GM18505 (cell line): ENCODE measurements around the gene CIAO3.
"Not testable (repeated sequence)": the region's sequence is repeated elsewhere in the genome, so short reads cannot be mapped to it uniquely, and the experiment has no call there.

Experiments
- ATAC-seq: cut with Tn5 transposase; IDR thresholded peaks from one replicate; pipeline ENCODE4 v1.9.1; 2021; ENCODE audit not compliant: unreplicated experiment
- POLR2A ChIP-seq: IDR thresholded peaks from 4 replicates; pipeline ENCODE4 v1.6.1; 2011; ENCODE audit warnings: borderline replicate concordance; ENCODE audit not compliant: insufficient read depth, insufficient read length; ENCODE audit errors: extremely low read depth

CIAO3 gene

DNA sequence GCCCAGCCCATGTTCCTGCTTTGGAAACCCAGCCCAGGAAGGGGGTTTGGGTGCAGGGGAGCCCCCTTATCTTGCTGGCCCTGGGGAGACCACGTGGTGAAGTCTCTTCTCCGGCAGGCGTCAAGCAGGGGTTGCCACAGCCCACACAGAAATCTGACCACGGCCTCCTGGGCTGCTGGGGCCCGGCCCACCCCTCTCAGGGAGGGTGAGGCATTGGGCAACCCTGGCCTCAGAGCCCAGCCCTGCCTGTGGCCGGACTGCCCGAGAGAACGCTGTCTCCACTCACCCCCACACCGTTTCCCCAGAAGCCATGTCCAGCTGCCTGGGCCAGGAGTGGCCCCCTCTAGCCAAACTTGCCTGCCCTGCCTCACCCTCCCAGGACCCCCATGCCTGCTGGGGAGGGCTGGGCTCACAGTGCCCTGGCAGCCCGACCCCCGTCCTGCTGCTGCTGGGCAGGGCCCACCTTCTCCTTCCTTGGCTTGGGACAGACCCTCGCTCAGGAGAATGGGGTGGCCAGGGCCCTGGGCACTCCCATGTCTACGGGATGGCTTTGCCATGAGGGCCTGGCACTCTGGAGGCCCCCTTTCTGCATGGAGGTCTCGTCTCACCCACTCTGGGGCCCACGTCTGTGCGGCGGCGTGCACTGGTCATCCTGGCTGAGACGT lies 40.7 kb upstream of the CIAO3 start:
- no peak for TF ChIP-seq POLR2A
- no peak for ATAC-seq

DNA sequence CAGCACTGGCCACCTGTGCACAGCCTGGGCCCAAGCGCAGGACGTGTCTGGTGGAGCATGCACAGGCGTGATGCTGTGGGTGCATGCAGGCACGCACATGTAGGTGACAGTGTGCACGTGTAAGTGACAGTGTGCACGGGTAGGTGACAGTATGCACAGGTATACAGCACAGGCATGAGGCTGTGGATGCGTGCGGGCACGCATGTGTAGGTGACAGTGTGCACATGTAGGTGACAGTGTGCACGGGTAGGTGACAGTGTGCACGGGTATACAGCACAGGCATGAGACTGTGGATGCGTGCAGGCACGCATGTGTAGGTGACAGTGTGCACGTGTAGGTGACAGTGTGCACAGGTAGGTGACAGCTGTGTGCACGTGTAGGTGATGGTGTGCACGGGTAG lies 39.5 kb upstream of the CIAO3 start:
- ATAC-seq, result no peak
- TF ChIP-seq POLR2A, result no peak

DNA sequence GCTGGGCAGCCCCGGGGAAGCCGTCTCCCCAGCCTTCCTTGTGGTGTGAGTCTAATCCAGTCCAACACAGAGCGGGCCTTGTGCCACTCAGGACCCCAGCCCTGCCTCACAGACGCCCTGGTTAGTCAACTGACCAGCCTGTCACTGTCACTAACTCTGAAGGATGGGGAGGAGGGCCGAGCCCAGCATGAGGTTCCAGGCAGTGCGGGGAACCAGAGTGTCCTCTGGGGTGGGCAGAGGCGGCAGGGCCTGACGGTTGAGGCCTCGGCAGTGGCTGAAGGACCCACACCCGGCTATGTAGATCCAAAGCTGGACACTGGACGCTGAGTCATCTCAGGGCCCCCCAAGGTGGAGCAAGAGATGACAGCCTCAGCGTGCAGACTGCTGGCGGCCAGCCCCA lies 38.8 kb upstream of the CIAO3 start:
- ATAC-seq, result no peak
- no peak for TF ChIP-seq POLR2A

DNA sequence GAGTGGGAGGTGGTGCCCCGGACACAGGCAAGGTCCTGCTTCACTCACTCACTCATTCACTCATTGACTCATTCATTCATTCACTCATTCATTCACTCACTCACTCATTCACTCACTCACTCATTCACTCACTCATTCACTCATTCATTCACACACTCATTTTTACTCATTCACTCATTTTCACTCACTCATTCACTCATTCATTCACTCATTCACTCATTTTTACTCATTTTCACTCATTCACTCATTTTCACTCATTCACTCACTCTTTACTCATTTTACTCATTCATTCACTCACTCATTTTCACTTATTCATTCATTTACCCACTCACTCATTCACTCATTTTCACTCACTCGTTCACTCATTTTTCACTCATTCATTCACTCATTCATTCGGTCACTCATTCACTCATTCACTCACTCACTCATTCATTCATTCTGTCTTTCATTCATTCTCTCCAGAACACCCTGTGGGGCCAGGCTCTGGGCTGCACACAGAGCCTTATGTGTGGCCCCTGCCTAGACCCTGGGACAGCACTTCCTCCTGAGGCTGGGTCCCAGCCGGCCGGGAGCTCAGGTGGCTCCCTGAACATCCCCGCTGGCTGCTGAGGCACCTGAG lies 38.2 kb upstream of the CIAO3 start:
- TF ChIP-seq POLR2A, result no peak
- no peak for ATAC-seq

DNA sequence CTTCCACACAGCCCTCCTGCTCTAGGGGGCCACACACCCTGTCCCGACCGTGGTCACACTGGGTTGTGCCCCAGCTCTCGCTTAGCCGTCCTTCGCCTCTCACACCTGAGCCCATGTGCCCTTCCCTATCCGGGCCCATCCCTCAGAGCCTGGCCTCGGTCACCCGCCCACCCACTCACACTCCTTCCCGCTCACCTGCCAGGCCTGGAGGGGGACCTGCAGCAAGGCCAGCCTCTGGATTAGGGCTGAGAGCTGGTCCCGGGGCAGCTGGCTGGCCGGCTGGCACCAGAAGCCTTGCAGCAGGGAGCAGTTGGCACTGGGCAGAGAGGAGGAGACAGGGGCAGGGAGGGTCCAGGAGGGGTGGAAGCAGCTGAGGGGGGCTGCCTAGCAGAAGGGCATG lies 37.6 kb upstream of the CIAO3 start:
- ATAC-seq, result no peak
- TF ChIP-seq POLR2A, result no peak

DNA sequence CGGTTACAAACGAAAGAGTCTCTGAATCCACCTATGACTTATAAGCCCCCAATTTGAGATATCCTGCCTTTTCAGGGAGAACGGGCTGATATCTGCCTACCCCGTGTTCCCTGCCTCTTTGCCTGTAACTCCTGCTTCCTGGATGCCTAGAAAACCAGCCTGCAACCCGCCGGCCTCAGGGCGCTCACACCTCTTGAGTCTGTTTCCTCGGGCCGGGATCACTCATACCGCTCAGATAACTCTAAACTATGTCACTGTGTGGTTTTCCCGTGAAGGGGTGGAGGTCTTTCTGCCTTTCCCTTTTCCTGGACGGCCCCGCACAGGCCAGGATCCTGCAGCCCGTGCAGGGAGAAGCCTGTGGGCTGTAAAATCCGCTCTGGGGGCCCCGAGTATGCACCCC lies 37.0 kb upstream of the CIAO3 start:
- no peak for ATAC-seq
- TF ChIP-seq POLR2A, result no peak

DNA sequence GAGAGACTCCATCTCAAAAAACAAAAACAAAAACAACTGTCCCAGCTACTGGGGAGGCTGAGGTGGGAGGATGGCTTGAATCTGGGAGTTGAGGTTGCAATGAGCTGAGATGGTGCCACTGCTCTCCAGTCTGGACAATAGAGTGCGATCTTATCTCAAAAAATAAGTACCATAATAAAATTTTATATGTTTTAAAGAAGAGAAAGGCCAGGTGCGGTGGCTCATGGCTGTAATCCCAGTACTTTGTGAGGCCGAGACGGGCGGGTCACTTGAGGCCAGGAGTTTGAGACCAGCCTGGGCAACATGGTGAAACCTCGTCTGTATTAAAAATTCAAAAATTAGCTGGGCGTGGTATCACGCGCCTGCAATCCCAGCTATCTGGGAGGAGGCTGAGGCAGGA lies 36.0 kb upstream of the CIAO3 start:
- TF ChIP-seq POLR2A, result no peak
- no peak for ATAC-seq

DNA sequence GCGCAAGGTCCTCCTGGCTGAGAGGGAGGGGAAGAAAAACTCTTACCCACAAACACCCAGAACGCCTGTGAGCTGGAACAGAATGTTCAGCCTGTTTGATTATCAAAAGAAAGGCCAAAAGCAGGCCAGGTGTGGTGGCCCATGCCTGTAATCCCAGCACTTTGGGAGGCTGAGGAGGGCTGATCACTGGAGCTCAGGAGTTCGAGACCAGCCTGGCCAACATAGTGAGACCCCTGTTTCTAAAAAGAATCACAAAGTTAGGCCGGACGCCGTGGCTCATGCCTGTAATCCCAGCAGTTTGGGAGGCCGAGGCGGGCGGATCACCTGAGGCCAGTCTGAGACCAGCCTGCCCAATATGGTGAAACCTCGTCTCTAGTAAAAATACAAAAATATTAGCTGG lies 35.5 kb upstream of the CIAO3 start:
- ATAC-seq, result not testable (repeated sequence)

DNA sequence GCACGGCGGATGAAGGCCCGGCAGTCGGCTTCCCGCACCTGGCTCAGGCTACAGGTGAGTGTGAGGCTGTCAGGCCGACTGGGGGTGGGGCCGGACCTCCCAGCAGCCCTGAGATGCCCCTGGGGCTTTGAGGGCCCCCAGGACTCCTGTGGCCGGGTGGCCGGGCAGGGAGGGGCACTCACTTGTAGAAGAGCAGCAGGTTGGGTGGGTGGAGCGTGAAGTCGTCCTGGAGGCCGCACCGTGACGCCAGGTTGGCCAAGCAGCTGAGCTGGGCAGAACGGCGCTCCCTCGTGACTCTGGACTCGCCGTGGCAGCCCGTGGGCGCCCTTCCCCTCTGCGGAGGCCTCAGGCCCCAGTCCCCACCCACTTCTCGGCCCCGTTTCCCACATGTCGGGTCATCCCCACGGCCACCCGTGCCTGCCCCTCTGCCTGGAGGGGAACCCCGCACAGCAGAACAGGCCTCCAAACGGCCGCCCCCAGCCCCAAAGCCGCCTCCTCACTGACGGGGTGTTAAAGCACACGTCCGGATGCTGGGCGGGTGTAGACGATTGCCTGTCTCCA lies 34.5 kb upstream of the CIAO3 start:
- TF ChIP-seq POLR2A, result no peak
- no peak for ATAC-seq

DNA sequence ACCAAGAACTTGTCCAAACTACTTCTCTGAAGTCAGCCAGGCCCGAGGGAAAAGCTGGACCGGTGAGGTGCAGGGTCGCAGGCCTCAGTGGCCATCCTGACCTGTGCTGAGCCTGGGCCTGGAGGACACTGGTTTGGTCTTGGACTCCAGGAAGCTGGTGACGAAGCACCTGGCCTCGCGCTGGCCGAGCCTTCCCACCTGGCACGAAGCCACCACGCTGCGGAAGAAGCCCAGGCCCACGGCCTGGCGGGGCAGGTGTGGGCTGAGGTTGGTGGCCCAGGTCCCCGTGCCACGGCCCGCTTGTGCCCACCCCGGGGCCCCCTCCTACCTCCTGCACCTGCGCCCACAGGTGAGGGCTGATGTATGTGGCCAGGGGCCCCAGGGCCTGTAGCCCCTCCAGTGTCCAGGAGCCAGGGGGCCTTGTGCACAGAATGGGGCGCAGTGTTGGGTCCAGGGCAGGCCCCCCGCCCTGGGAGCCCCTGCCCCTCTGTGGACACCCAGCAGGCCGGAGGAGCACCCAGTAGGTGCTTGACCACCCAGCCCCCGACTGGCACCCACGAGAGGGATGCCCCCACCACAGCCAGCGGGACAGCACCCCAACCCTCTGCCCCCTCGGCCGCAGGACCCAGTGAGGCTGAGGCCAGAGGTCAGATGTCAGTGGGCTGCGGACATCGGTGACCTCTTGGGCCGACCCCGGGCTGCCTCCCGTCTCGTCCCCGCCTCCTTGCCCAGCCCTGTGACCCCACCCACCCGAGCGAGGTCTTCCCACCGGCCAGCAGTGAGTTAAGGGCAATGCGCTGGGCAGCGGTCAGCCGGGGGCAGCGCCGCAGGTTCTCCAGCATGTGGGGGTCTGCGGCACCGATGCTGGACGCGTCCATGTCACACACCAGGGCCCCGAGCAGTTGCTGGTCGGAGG lies 33.5 kb upstream of the CIAO3 start:
- no peak for TF ChIP-seq POLR2A

DNA sequence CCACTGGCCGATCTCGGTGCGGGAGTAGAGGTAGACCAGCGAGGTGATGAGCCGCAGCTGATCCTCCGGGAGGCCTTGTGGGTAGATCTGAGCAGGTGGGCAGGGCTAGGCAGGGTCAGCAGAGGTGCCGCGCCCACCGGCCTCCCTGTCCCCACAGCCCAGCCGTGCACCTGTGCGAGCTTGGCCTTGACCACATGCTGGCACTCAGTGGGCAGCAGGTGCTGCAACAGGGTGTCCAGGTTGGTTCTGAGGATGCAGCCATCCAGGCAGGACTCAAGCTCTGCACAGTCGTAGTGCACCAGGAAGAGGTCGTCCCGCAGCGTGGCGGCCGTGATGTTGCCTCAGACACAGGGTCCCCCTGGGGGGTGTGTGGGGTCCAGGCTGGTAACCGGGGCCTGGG lies 32.2 kb upstream of the CIAO3 start:
- no peak for ATAC-seq
- TF ChIP-seq POLR2A, result no peak

More for the DNA sequence above, 33.5 kb upstream of the CIAO3 start:
- no peak for ATAC-seq

DNA sequence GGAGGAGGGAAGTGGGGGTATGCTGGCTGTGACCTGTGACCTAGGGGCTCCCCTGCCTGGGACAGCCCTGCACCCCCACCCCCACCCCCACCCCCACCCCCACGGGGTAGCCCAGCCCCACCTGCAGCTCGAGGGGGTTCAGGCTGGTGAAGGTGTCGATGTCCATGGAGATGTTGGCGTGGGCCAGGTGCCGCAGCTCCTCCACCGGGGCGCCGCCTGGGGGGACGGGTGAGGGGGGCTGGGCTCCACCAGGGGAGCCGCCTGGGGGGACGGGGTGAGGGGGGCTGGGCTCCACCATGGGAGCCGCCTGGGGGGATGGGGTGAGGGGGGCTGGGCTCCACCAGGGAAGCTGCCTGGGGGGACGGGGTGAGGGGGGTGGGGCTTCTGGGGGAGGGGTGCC lies 29.6 kb upstream of the CIAO3 start:
- ATAC-seq, result no peak
- no peak for TF ChIP-seq POLR2A

DNA sequence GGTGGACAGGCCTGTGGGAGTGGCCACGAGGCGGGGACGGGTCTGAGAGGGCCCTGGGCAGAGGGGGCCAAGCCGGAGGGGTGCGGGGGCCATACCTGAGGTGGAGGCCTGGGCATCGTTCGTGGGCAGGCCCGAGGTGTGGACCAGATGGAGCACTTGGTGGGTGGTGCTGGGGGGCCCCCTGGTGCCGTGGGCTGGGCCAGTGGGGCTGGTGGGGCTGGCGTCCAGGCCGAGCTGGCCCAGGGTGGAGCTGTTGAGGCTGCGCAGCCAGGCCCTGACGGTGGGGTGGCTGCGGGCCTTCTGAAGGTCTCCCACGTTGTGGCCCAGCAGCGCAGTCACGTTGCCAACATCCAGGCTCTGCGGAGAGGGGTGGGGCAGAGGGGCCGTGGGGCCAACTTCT lies 29.1 kb upstream of the CIAO3 start:
- no peak for TF ChIP-seq POLR2A
- ATAC-seq, result no peak
